NCI-H510A (cell line): Measurements from ENCODE around the gene RSAD1.
"Not testable (repeated sequence)": the region's sequence is repeated elsewhere in the genome, so short reads cannot be mapped to it uniquely, and the experiment has no call there.

Experiments used
- DNase-seq: peaks from one replicate; lab custom pipeline; 2025; lab: John Stamatoyannopoulos, UW

Gene RSAD1

DNA sequence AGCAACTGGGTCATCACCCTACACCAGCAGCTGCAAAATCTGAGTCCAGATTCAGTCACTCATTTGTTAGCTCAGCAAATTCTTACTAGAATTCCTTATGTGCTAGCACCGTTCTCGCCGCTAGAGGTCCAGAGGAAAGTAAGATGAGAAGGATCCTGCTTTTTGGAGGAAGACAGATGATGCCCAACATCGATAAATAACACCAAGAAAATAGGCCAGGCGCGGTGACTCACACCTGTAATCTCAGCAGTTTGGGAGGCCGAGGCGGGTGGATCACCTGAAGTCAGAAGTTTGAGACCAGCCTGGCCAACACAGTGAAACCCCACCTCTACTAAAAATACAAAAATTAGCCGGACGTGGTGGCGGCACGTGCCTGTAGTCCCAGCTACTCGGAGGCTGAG lies 5.9 kb upstream of the RSAD1 start:
- DNase-seq = not testable (repeated sequence)

DNA sequence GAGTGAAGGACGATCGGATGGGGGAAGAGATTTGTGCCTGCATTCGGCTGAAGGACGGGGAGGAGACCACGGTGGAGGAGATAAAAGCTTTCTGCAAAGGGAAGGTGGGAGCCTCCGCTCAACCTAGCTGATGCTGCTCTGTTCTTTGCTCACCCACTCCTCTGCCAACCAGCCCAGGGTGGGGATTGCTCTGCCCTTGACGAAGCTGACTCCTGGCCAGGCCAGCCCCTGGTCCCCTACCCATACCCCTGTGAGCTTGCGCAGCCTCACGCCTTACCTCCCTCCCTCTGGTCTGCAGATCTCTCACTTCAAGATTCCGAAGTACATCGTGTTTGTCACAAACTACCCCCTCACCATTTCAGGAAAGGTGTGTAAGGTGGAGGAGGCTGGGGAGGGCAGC lies 4.8 kb upstream of the RSAD1 start:
- no peak for DNase-seq

DNA sequence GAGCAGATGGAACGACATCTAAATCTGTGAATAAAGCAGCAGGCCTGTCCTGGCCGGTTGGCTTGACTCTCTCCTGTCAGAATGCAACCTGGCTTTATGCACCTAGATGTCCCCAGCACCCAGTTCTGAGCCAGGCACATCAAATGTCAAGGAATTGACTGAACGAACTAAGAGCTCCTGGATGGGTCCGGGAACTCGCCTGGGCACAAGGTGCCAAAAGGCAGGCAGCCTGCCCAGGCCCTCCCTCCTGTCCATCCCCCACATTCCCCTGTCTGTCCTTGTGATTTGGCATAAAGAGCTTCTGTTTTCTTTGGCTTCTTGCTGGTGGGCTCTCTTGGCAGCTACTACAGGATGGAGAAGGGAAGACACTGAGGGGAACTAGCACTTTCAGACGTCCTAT lies 4.1 kb upstream of the RSAD1 start:
- DNase-seq = no peak

DNA sequence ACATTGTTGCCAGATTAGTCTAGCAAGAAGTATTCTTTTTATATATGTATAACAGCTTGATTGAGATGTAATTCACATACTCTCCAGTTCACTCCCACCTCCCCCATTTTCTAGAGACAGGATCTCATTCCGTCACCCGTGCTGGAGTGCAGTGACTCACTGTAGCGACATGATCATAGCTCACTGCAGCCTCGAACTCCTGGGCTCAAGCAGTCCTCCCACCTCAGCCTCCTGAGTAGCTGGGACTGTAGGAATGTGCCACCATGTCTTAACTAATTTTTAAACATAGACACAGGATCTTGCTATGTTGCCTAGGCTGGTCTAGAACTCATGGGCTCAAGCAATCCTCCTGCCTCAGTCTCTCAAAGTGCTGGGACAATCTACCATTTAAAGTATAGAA lies 3.3 kb upstream of the RSAD1 start:
- no peak for DNase-seq

DNA sequence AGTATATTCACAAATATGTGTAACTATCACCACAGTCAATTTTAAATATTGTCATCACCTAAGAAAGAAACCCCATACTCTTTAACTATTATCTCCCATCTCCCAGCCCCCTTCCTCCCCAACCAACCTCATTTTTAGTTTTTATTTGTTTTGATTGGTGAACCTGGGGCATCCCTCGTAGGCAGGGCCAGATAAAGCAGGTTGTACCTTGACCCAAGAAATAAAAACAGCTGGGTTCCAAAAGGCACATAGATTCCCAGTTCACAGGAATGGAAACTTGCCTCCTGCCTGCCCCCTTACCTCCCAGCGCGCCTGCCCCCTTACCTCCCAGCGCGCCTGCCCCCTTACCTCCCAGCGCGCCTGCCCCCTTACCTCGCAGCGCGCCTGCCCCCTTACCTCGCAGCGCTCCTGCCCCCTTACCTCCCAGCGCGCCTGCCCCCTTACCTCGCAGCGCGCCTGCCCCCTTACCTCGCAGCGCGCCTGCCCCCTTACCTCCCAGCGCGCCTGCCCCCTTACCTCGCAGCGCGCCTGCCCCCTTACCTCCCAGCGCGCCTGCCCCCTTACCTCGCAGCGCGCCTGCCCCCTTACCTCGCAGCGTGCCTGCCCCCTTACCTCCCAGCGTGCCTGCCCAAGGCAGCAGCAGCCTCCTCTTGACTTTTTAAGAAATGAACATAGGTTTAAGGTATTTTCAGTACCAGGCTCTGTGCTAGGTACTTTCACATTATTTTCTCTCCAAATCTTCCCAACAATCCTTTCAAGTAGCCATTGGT lies 2.7 kb upstream of the RSAD1 start:
- DNase-seq = not testable (repeated sequence)

DNA sequence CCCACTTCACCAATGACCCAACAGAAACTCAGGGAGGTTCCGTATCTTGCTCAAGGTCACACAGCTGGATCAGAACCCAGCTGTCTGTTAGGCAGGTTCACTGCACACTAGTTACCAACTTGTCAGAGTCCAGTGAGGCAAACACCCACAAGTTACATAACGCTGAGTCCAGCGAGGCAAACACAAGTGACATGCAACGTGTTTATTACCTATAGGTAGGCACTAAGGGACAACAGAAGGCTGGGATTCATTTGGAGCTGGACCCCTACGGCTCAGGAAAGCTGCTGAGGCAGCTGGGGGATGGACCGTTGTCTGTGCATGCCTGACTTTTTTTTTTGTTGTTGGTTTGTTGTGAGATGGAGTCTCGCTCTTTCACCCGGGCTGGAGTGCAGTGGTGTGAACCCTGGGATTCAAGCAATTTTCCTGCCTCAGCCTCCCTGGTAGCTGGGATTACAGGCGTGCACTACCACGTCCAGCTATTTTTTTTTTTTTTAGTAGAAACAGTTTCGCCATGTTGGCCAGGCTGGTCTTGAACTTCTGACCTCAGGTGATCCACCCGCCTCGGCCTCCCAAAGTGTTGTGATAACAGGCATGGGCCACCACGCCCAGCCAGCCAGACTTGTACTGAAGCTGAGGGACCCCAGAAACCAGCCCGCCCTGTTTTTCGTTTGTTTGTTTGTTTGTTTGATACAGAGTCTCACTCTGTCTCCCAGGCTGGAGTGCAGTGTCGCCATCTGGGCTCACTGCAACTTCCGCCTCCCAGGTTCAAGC lies 1.9 kb upstream of the RSAD1 start:
- DNase-seq = no peak

DNA sequence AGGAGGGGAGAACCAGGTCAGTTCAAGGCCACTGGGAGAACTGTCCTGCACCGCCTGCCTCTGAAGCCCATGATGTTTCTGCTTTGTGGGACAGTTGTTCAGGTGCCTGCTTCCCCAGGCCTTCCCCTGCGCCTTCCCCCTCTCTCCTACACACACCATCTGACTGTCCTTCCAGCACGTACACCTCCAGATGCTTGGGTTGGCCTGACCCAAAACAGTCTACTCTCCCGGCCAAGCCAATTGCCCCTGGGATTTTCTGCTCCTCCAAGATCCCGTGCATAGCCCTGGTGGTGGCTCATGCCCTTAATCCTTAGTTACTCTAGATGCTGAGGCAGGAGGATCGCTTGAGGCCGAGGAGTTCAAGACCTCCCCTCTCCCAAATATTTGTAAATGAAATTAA lies 684 bp upstream of the RSAD1 start:
- DNase-seq = no peak

DNA sequence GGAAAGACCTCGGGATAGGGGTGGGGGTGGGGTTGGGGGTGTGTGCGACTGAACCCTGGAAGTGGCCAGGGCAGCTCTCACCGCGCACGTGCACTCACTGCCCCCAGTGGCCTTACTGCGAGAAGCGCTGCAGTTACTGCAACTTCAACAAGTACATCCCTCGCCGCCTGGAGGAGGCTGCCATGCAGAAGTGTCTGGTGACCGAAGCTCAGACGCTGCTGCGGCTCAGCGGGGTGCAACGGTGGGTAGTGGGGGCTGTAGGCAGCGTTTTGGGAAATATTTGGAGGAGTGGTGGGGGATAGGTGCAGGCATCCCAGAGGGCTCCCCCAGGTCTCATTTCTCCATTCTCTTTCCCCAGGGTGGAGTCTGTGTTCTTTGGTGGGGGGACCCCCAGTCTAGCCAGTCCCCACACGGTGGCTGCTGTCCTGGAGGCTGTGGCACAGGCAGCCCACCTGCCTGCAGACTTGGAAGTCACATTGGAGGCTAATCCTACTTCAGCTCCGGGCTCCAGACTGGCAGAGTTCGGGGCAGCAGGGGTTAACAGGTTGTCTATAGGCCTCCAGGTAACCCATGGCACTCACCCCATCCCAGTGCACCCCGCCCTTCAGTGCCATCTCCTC lies 972 bp downstream of the RSAD1 start:
- peak; percentile 92 for DNase-seq

DNA sequence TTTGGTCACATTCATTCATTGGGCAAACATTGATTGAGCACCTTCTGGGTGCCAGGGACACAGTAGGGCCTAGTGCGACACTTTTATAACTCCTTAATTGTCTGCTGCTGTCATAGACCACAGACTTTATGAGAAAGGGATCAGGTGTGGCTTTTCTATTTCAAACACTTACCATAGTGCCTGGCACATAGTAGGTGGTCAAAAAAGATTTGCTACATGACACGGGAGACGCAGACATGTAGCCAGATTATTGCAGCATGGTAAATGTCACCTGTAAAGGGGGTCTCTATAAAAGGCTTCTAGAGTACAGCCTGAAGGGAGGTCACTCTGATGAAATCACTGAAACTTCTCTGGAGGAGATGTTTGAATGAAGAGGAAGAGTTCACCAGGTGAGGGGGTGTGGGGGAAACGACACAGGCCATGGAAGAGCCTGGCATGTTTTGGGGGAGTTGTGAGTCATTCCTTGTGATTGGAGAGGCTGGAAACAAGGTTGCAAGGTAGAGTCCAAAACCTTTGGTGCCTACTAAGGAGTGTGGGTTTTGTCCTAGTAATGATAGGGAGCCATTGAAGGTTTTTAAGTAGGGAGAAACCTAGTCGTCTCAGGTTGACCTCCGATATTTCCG lies 1.6 kb downstream of the RSAD1 start:
- no peak for DNase-seq

DNA sequence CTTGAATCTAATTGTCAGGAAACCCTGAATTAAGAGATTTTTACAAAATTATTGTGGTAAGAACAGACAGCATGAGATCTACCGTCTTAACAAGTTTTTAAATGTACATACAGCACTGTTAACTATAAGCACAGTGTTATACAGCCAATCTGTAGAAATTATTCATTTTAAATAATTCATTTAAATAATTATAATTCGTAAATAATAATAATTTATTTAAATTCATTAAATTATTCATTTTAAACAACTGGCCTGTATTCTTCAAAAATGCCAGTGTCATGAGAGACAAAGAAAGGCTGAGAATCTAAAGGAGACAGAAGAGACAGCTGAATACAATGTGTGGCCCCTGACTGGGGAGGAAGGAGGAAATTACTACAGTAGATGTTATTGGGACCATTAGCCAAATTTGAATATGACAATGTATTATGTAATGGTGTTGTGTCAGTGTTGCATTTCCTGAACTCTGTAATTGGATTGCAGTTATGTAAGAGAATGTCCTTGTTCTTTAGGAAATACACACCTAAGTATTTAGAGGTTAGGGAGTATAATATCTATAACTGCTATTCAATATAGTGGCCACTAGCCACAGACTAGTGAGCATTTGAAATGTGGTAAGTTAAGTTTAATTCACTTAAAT lies 2.3 kb downstream of the RSAD1 start:
- DNase-seq = no peak

DNA sequence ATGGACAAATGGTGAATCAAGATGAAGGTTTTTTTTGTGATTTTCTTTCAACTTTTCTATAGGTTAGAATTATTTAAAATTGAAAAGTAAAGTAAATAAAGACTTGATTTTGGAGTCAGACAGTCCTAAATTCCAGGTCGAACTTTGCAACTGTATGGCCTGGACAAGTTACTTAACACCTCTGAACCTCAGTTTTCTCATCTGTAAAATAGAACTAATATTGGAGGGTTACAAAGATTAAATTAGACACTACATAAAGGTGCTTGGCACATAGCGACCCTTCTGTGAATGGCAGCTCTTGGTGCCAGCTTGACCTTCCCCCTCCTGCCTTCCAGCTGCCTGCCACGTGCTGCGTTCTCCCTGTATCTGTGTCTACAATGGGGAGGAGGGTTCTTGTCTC lies 3.0 kb downstream of the RSAD1 start:
- no peak for DNase-seq

DNA sequence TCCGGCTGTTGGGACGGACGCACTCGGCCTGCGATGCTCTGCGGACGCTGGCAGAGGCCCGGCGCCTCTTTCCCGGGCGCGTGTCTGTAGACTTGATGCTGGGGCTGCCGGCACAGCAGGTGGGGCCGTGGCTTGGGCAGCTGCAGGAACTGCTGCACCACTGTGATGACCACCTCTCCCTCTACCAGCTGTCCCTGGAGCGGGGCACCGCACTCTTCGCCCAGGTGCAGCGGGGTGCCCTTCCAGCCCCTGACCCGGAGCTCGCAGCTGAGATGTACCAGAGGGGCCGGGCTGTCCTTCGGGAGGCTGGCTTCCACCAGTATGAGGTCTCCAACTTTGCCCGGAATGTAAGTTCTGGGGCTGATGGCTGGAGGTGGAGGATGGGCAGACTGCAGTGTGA lies 3.5 kb downstream of the RSAD1 start:
- no peak for DNase-seq

DNA sequence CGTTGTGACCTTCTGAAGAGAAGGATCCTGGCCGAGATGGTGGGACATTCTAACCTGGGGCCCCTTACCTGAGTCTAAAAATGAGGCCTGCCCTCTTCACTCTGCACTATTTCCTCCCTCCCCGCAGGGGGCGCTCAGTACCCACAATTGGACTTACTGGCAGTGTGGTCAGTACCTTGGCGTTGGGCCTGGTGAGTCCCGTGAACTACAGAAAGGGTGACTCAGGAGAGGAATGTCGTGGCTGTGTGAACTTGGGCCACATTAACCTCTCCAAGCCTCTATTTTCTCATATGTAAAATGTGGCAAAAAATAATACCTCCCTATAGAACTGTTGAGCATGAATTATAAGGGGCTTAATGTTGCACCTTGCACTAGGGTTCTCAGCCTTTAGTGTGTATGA lies 3.9 kb downstream of the RSAD1 start:
- peak; percentile 72 for DNase-seq

DNA sequence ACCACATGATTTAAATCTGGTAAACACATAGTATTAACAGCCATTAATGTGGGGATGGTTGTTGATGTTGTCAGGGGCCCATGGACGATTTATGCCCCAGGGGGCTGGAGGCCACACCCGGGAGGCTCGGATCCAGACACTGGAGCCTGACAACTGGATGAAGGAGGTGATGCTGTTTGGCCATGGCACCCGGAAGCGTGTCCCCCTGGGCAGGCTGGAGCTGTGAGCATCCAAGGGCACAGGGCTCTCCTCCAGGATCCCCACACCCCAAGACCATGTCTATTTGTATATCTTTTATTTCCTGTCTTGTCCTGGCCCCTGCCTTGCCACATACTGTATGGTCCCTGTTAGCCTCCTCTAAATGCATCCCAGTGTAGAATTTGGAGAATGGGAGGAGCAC lies 4.6 kb downstream of the RSAD1 start:
- DNase-seq = no peak

DNA sequence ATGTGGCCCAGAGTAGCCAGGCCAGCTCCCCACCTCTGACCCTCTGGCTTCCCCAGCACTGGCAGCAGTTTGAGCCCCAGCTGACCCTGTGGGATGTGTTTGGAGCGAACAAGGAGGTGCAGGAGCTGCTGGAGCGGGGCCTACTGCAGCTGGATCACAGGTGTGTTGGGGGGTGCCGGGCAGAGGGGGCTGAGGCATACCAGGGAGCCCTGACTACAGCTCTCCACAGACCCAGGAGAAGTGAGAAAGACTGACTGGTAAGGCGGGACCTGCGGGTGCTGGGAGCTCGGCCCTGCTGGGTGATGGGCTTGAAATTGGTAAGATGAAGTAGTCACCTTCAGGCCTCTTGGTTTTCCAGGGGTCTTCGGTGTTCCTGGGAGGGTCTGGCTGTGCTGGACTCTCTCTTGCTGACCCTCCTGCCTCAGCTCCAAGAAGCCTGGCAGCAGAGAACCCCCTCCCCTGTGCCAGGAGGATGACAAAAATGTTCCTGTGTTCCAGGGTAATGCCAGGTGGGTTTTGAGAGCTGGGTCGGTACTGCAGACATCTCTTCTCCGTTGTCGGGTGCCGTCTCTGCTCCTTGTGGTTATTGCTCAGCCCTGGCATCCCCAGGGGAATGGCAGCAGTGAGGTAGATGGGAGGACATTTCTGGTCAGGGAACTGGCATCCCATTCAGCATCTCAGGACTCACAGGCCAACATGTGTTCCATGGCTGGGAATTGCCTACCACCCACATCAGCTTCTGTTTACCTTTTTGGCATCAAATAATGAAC lies 5.9 kb downstream of the RSAD1 start:
- DNase-seq = no peak

DNA sequence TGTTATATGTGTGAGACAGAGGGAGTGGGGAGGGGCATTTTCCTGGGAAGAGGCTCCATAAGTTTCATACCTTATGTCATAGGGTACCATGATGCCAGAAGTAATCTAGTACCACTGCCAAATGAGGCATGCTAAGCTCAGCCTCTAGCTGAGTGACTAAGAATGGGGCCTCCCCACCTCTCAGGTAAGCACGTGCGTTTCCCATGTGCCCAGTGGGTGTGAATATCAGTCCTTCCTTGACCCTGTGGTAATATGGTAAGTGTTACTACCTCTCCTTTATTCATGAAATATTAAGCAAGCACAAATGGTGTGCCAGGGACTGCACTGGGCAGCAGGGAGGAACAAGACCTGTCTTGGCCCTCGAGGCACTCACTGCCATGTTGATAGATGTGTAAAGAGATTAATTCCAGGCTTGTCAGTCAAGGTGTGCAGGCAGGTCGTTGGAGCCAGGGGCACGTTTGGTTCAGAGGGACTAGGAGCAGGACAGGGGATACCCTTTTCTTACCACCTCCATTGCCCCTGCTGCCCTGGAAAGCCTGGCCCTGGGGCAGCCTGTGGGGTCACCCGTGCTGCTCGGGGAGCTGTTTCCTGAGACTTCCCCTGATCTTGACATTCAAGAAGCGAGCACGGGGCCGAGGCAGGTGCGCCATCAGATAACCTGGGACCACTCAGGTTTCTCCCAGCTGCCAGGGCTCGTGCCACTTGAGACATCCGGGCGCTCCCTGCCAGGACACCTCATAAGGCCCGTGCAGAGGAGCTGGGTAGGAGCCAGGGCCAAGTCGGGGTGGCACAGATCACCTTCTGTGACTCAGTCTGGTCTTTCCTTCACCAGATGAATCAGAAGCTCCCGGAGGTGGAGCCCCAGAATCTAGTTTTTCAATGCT lies 8.8 kb downstream of the RSAD1 start:
- no peak for DNase-seq

DNA sequence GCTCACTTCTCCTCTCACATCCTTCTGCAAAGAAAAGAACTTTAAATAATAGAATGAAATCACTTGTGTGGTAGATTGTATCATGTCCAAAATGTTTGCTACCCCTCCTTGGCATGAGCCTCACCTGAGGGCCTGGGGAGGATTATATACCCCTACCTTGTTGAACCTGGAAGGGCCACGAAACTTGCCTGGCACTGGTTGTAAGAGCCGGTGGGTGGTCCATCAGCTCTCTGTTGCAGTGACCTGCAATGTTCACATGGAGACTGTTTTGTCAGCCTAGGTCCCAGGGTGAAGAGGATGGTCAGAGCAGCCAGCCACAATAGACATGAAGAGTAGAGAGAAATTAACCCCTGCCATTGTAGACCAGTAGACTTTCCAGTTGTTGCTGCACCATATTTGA lies 10.2 kb downstream of the RSAD1 start:
- no peak for DNase-seq

DNA sequence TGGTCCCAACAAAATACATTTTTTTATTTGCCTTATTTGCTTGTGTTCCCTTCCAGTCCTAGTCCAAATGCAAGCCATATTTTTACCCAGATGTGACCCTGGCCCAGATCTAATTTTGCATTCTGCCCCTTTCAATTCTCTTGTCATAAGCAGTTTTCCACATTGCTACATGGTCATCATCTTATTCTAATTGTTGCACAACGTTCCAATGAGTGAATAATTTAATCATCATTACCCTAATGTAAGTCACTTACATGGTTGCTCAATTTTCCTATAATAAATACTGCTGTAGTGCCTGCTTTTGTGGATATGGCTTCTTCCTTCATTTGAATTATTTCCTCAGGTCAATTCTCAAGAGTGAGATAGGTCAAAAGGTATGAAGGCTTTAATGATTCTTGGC lies 12.8 kb downstream of the RSAD1 start:
- no peak for DNase-seq

DNA sequence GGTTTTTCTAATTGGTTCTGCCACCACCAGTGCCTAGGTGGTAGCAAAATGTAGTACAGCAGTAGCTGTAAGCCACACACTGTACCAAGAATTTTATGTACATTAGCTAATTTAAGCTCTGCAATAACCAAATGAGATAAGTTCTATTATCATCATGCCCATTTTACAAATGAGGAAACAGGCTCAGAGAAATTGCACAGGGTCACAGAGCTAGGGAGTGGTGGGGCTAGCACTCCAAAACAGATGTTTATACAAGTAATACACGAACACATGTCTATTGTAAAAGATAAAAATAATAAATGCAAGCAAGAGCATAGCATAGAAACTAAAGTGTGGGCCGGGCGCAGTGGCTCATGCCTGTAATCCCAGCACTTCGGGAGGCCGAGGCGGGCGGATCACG lies 13.6 kb downstream of the RSAD1 start:
- no peak for DNase-seq

DNA sequence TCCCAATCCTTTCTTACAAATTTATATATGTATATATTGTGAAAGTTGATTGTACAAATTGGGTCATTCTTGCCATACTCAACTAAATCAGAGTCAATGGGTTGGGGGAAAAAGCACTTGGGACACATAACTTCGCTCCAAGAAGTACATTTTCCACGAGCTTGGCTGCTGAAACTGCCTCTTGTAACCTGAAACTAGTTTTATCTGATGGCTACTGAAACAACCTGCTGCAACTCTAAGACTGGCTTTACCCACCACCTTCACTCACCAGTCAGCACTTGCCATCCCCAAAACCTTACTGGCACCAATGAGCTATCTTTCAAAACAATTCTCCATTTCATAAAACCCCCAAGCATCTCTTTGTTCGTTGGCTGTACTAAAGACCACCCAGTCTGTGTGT lies 15.1 kb downstream of the RSAD1 start:
- no peak for DNase-seq
